Measurements from ENCODE around the gene SLC1A4.

DNA sequence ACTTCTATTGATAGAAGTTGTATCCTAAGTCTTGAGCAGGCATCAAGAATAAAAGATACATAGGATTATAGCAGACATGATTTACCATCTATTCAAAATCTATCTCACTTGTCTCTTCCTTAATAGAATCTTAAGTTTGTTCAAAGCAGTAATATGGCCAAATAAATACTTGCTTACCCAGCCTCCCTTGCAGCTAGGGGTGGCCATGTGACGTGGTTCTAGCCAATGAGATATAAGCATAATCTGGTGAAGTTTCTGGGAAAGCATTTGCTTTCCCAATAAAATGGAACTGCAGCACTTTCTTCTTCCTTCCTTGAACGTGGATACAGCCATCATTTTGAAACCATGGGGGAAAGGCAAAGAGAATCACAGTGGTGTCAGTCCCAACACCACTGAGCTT is 33.7 kb upstream of the SLC1A4 start:
- TF ChIP-seq, protein P1, sequence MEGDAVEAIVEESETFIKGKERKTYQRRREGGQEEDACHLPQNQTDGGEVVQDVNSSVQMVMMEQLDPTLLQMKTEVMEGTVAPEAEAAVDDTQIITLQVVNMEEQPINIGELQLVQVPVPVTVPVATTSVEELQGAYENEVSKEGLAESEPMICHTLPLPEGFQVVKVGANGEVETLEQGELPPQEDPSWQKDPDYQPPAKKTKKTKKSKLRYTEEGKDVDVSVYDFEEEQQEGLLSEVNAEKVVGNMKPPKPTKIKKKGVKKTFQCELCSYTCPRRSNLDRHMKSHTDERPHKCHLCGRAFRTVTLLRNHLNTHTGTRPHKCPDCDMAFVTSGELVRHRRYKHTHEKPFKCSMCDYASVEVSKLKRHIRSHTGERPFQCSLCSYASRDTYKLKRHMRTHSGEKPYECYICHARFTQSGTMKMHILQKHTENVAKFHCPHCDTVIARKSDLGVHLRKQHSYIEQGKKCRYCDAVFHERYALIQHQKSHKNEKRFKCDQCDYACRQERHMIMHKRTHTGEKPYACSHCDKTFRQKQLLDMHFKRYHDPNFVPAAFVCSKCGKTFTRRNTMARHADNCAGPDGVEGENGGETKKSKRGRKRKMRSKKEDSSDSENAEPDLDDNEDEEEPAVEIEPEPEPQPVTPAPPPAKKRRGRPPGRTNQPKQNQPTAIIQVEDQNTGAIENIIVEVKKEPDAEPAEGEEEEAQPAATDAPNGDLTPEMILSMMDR (IDR thresholded peaks at IDR 0.05; ENCODE audit: insufficient read depth, low read depth, low read length) = no peak
- no peak for TF ChIP-seq EZH2 (IDR thresholded peaks at IDR 0.05; ENCODE audit: insufficient read depth, low read length)
